Panc1 (cell line): Measurements from ENCODE around the gene VWDE. TPM values are rescaled to one million over a fixed set of nuclear protein-coding genes. Genes with fewer than 3 reads are reported as not detected.

Experiments
- ATAC-seq: fragments of 200-7000 bp; cut with Tn5 transposase; 2 replicates; pipeline ENCODE4 v1.9.1; 2020; ENCODE audit warnings: mild to moderate bottlenecking, moderate library complexity
- BruUV-seq: library from RNA; stranded (reverse); fragments of 400-500 nt; replicated peaks from 2 replicates; lab custom pipeline; 2021; lab: Mats Ljungman, UMichigan
- CTCF ChIA-PET: fragments of 300-600 bp; sonication (Branson Sonifier 250); formaldehyde crosslinking; loops from one replicate; lab custom pipeline; 2022; ENCODE audit warnings: antibody characterized with exemption; lab: Charles Lee
- POLR2A ChIA-PET: fragments of 300-600 bp; sonication (Branson Sonifier 250); formaldehyde crosslinking; loops from one replicate; lab custom pipeline; 2022; ENCODE audit warnings: antibody characterized with exemption; lab: Charles Lee
- DNase-seq: peaks from one replicate; pipeline ENCODE4 v3.0.0-alpha.2; 2010; ENCODE audit warnings: low read depth, low spot score
- H3K27ac ChIP-seq: 2 replicates; pipeline ENCODE4 v1.5.1; 2011; ENCODE audit warnings: mild to moderate bottlenecking, low read length, inconsistent platforms
- H3K27me3 ChIP-seq: fragments of 200-500 bp; sonication (Bioruptor generic); 2 replicates; pipeline ENCODE4 v1.6.0; 2014; ENCODE audit warnings: low read length, inconsistent platforms; ENCODE audit not compliant: control insufficient read depth, insufficient read depth
- H3K36me3 ChIP-seq: fragments of 200-500 bp; sonication (Bioruptor generic); 2 replicates; pipeline ENCODE4 v1.5.1; 2014; ENCODE audit warnings: inconsistent platforms, mild to moderate bottlenecking, low read length, moderate library complexity; ENCODE audit not compliant: control insufficient read depth, insufficient read depth
- H3K4me1 ChIP-seq: 2 replicates; pipeline ENCODE4 v1.5.1; 2011; ENCODE audit warnings: inconsistent platforms, mild to moderate bottlenecking, low read length, moderate library complexity; ENCODE audit not compliant: control insufficient read depth, insufficient read depth
- H3K4me3 ChIP-seq, 2 experiments: 2 replicates each; pipeline ENCODE4 v1.5.1; 2011 to 2012; ENCODE audit warnings: low read depth in 2 of 2, low read length in 2 of 2, mild to moderate bottlenecking in 2 of 2, inconsistent platforms in 1 of 2, moderate library complexity in 1 of 2
- H3K9me3 ChIP-seq: fragments of 200-500 bp; sonication (Bioruptor generic); 2 replicates; pipeline ENCODE4 v1.5.1; 2014; ENCODE audit warnings: low read depth, mild to moderate bottlenecking, inconsistent platforms, low read length, moderate library complexity; ENCODE audit not compliant: control insufficient read depth, insufficient read depth
- POLR2AphosphoS5 ChIP-seq: IDR thresholded peaks from 2 replicates; pipeline ENCODE4 v1.6.1; 2012; ENCODE audit warnings: mild to moderate bottlenecking, low read depth, low read length, moderate library complexity
- SIN3A ChIP-seq: IDR thresholded peaks from 2 replicates; pipeline ENCODE4 v1.6.1; 2012; ENCODE audit warnings: low read depth, mild to moderate bottlenecking, low read length, moderate library complexity, borderline replicate concordance; ENCODE audit not compliant: insufficient read depth
- TCF7L2 ChIP-seq: IDR thresholded peaks from 2 replicates; pipeline ENCODE4 v1.6.1; 2011; ENCODE audit warnings: mild to moderate bottlenecking, low read depth, low read length, inconsistent platforms
- in situ Hi-C: cut with HindIII; loops from 2 replicates; pipeline ENCODE4 v1.10.0; 2016; ENCODE audit warnings: low sequenced_read_pairs, low pct_unique_long_range_greater_than_20kb
- intact Hi-C: fragments of 100-400 bp; cut with micrococcal nuclease; formaldehyde crosslinking; loops from one replicate; pipeline ENCODE4 v1.10.0; 2022; ENCODE audit not compliant: unreplicated experiment
- total RNA-seq: library from RNA; stranded (reverse); gene quantifications from one replicate; pipeline ENCODE4 v1.2.1, GENCODE V29; 2021; ENCODE audit not compliant: unreplicated experiment
- TF ChIP-seq, protein P1 (sequence below): fragments of 450-650 bp; IDR thresholded peaks from 2 replicates; pipeline ENCODE4 v1.5.1; 2017; ENCODE audit warnings: mild to moderate bottlenecking
- TF ChIP-seq, protein P2 (sequence below), 2 experiments: IDR thresholded peaks; 2 replicates each; pipeline ENCODE4 v1.6.1; 2011 to 2012; ENCODE audit warnings: low read depth in 2 of 2, control low read depth in 1 of 2, low read length in 1 of 2, mild to moderate bottlenecking in 1 of 2, moderate library complexity in 1 of 2; ENCODE audit not compliant: insufficient read depth in 1 of 2

Gene VWDE
- total RNA-seq, 1 experiment from 2014 or later: 8.5 TPM

DNA sequence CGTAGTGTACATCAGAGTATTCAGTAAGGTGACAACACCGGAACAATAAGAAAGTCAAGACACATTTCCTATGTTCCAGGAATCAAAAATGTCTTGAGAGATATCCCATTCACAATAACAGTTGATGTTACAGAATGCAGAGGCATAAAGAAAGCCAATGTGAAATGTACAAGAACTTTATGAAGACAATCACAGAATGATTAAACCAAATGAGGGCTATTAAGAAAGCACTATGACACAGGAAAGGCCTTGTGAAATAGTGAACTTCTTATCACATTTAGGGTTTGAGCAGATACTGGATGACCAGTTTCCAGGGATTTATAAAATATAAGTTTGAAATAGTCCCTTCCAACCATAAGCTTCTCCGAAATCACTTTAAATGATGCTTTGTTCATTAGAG lies 52.7 kb downstream of the VWDE start:
- no peak overlapping the region for H3K4me3 ChIP-seq
- TF ChIP-seq POLR2AphosphoS5 (no peak), TCF7L2 (no peak), SIN3A (no peak)
- TF ChIP-seq, protein P1, sequence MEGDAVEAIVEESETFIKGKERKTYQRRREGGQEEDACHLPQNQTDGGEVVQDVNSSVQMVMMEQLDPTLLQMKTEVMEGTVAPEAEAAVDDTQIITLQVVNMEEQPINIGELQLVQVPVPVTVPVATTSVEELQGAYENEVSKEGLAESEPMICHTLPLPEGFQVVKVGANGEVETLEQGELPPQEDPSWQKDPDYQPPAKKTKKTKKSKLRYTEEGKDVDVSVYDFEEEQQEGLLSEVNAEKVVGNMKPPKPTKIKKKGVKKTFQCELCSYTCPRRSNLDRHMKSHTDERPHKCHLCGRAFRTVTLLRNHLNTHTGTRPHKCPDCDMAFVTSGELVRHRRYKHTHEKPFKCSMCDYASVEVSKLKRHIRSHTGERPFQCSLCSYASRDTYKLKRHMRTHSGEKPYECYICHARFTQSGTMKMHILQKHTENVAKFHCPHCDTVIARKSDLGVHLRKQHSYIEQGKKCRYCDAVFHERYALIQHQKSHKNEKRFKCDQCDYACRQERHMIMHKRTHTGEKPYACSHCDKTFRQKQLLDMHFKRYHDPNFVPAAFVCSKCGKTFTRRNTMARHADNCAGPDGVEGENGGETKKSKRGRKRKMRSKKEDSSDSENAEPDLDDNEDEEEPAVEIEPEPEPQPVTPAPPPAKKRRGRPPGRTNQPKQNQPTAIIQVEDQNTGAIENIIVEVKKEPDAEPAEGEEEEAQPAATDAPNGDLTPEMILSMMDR: no peak
- TF ChIP-seq, protein P2, sequence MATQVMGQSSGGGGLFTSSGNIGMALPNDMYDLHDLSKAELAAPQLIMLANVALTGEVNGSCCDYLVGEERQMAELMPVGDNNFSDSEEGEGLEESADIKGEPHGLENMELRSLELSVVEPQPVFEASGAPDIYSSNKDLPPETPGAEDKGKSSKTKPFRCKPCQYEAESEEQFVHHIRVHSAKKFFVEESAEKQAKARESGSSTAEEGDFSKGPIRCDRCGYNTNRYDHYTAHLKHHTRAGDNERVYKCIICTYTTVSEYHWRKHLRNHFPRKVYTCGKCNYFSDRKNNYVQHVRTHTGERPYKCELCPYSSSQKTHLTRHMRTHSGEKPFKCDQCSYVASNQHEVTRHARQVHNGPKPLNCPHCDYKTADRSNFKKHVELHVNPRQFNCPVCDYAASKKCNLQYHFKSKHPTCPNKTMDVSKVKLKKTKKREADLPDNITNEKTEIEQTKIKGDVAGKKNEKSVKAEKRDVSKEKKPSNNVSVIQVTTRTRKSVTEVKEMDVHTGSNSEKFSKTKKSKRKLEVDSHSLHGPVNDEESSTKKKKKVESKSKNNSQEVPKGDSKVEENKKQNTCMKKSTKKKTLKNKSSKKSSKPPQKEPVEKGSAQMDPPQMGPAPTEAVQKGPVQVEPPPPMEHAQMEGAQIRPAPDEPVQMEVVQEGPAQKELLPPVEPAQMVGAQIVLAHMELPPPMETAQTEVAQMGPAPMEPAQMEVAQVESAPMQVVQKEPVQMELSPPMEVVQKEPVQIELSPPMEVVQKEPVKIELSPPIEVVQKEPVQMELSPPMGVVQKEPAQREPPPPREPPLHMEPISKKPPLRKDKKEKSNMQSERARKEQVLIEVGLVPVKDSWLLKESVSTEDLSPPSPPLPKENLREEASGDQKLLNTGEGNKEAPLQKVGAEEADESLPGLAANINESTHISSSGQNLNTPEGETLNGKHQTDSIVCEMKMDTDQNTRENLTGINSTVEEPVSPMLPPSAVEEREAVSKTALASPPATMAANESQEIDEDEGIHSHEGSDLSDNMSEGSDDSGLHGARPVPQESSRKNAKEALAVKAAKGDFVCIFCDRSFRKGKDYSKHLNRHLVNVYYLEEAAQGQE (IDR thresholded peaks at IDR 0.05; ENCODE audit: insufficient read depth in 1 of 2, low read depth in 2 of 2, low read length in 1 of 2): no peak
- H3K36me3 ChIP-seq: 0 out of 2 replicates have a peak, but pooled peaks cover 1% of the 10 kb centered on the region
- ChIA-PET POLR2A (no interaction called here), CTCF (interaction anchor here (0.6 kb wide), 1 partner anchor 427 kb away, joined by 6 read pairs; no protein-coding TSS in a partner anchor)
- no peaks in the 10 kb centered on the region for H3K9me3 ChIP-seq
- no peaks in the 10 kb centered on the region for H3K27me3 ChIP-seq
- intact Hi-C loops (no loop called here), in situ Hi-C loops (no loop called here)
- ATAC-seq (no peak), DNase-seq (no peak)
- no peaks in the 10 kb centered on the region for H3K4me1 ChIP-seq
- no peak overlapping the region for H3K27ac ChIP-seq
- no TSS peak for BruUV-seq

DNA sequence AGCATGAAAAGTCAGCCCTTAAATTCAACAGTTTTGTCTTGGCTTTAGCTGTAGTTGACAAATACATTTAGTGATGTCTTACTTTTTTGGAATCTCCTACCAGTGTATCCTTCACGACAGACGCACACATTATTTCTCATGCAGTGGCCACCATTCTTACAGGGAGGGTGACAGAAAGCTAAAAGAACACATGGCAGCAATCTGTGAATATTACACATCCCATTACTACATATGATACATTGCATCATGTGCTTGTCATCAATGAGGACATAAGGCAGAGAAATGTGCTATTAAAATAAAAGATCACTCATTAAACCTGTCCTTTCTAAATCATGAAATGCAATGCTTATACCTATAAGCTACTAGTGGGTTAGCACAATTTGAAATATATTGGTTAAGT lies 66.6 kb downstream of the VWDE start:
- no TSS peak for BruUV-seq
- no peak overlapping the region for H3K4me3 ChIP-seq
- DNase-seq (no peak), ATAC-seq (no peak)
- no peaks in the 10 kb centered on the region for H3K4me1 ChIP-seq
- TF ChIP-seq TCF7L2: no peak
- in situ Hi-C loops (no loop called here), intact Hi-C loops (no loop called here)
- no peaks in the 10 kb centered on the region for H3K36me3 ChIP-seq
- no peaks in the 10 kb centered on the region for H3K27me3 ChIP-seq
- H3K9me3 ChIP-seq: no peaks in the 10 kb centered on the region
- H3K27ac ChIP-seq: no peak overlapping the region
- POLR2A ChIA-PET: no interaction called here
- CTCF ChIA-PET: no interaction called here

DNA sequence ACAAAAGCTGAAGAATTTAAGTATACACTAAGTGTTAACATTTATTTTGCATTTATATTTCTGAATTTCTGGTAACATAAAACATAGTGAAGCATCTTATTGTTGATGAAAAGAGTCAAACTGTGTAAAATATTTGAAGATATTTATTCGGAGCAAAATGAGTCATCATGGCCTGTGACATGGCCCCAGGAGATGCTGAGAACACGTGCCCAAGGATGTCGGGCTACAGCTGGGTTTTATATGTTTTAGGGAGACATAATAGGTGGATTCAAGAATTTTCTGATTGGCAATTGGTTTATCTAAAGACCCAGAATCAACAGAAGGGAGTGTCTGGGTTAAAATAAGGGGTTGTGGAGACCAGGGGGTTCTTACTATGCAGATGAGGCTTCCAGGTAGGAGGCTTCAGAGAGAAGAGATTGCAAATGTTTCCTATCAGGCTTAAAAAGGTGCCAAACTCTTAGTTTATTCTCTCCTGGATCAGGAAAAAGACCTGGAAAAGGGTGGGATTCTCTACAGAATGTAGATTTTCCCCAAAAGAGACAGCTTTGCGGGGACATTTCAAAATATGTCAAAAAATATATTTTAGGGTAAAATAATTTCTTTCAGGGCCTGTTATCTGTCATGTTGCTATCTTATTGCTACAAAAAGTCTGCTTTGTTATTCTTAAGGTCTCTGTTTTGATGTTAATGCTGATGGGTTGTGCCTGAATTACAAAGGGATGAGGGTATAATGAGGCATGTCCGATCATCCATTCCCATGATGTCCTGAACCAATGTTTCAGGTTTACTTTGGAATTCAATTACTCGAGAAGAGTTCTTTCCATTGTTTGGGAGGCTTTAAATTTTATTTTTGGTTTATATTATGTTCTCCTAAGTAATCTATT lies 74.5 kb downstream of the VWDE start:
- no TSS peak for BruUV-seq
- TF ChIP-seq SIN3A (no peak), TCF7L2 (no peak), POLR2AphosphoS5 (no peak)
- TF ChIP-seq, protein P2 (IDR thresholded peaks at IDR 0.05; ENCODE audit: insufficient read depth in 1 of 2, low read depth in 2 of 2, low read length in 1 of 2): no peak
- TF ChIP-seq, protein P1: no peak
- CTCF ChIA-PET: no interaction called here
- H3K27ac ChIP-seq: no peak overlapping the region
- POLR2A ChIA-PET: no interaction called here
- H3K27me3 ChIP-seq: no peaks in the 10 kb centered on the region
- no peaks in the 10 kb centered on the region for H3K4me1 ChIP-seq
- H3K36me3 ChIP-seq: no peaks in the 10 kb centered on the region
- no peak overlapping the region for H3K4me3 ChIP-seq
- ATAC-seq (no peak), DNase-seq (no peak)
- intact Hi-C loops: no loop called here
- in situ Hi-C loops: no loop called here
- no peaks in the 10 kb centered on the region for H3K9me3 ChIP-seq
